K562 (cell line): ENCODE data around the gene PFAS. TPM values are rescaled to one million over a fixed set of nuclear protein-coding genes. Genes with fewer than 3 reads are reported as not detected.
A peak's percentile ranks its signal among the peaks of the same experiment; 100 is the strongest.

Source experiments
- BRD9 ChIP-seq: fragments of 450-650 bp; IDR thresholded peaks from 2 replicates; pipeline ENCODE4 v1.6.1; 2018; ENCODE audit warnings: low read depth; ENCODE audit not compliant: partially characterized antibody
- CEBPG ChIP-seq, 3 experiments: fragments of 200-800 bp in 1 of 3; sonication (Bioruptor generic) in 1 of 3; sonication (generic) in 1 of 3; formaldehyde crosslinking in 1 of 3; IDR thresholded peaks in 2 of 3; conservative IDR thresholded peaks in 1 of 3; 2 replicates each; pipeline versions ENCODE4 v1.6.1 to v1.8.0; 2016 to 2022; ENCODE audit warnings: missing compliant biosample characterization in 2 of 3, missing genetic modification characterization in 2 of 3, mild to moderate bottlenecking in 1 of 3, missing genetic modification reagents in 1 of 3
- EP300 ChIP-seq: IDR thresholded peaks from 2 replicates; pipeline ENCODE4 v1.6.1; 2012; ENCODE audit warnings: low read length, improper control_type of control experiment
- ESRRB ChIP-seq: fragments of 250-450 bp; sonication (Bioruptor Pico); IDR thresholded peaks from 2 replicates; pipeline ENCODE4 v1.5.0; 2020; ENCODE audit warnings: mild to moderate bottlenecking, moderate library complexity, borderline replicate concordance
- GABPA ChIP-seq: fragments of 200-800 bp; sonication (Bioruptor generic); conservative IDR thresholded peaks from 2 replicates; pipeline ENCODE4 v1.6.1; 2016; ENCODE audit warnings: low read depth, missing genetic modification characterization, missing compliant biosample characterization
- HEY1 ChIP-seq: fragments of 250-450 bp; sonication (Bioruptor Pico); IDR thresholded peaks from 2 replicates; pipeline ENCODE4 v1.5.0; 2020; ENCODE audit warnings: mild to moderate bottlenecking, moderate library complexity, borderline replicate concordance
- JUND ChIP-seq, 2 experiments: IDR thresholded peaks; 2 replicates in 1 of 2; 3 replicates in 1 of 2; pipeline ENCODE4 v1.6.1; 2011; ENCODE audit warnings: borderline replicate concordance in 2 of 2, low read depth in 2 of 2, low read length in 2 of 2, improper control_type of control experiment in 1 of 2, missing biosample characterization in 1 of 2, missing genetic modification characterization in 1 of 2, missing genetic modification reagents in 1 of 2
- LCOR ChIP-seq: sonication (generic); formaldehyde crosslinking; IDR thresholded peaks from 2 replicates; pipeline ENCODE4 v1.8.0; 2022; ENCODE audit warnings: mild to moderate bottlenecking, missing genetic modification reagents
- MYNN ChIP-seq, 2 experiments: sonication (generic); formaldehyde crosslinking in 1 of 2; IDR thresholded peaks; 2 replicates each; pipeline versions ENCODE4 v1.5.0 to v1.6.1; 2016 to 2020; ENCODE audit warnings: antibody characterized with exemption in 1 of 2, missing genetic modification reagents in 1 of 2
- NCOA2 ChIP-seq, 2 experiments: fragments of 450-650 bp; IDR thresholded peaks; 2 replicates each; pipeline ENCODE4 v1.6.1; 2018; ENCODE audit warnings: mild to moderate bottlenecking in 2 of 2, moderate library complexity in 1 of 2; ENCODE audit not compliant: partially characterized antibody in 2 of 2
- SMAD4 ChIP-seq: fragments of 250-450 bp; sonication (Bioruptor Pico); conservative IDR thresholded peaks from 2 replicates; pipeline ENCODE4 v1.8.0; 2021; ENCODE audit warnings: inconsistent platforms, mild to moderate bottlenecking, moderate library complexity
- SMARCB1 ChIP-seq: IDR thresholded peaks from 2 replicates; pipeline ENCODE4 v1.6.1; 2011; ENCODE audit warnings: improper control_type of control experiment, low read depth; ENCODE audit not compliant: insufficient read length
- SNIP1 ChIP-seq: fragments of 450-650 bp; IDR thresholded peaks from 2 replicates; pipeline ENCODE4 v1.7.1; 2017; ENCODE audit warnings: low read depth, mild to moderate bottlenecking
- THRAP3 ChIP-seq: fragments of 450-650 bp; IDR thresholded peaks from 2 replicates; pipeline ENCODE4 v1.6.1; 2016; ENCODE audit warnings: mild to moderate bottlenecking, inconsistent platforms, borderline replicate concordance
- TRIM24 ChIP-seq, 2 experiments: fragments of 450-650 bp; IDR thresholded peaks; 2 replicates each; pipeline ENCODE4 v1.6.1; 2016
- TRIM28 ChIP-seq: fragments of 450-650 bp; IDR thresholded peaks from 2 replicates; pipeline ENCODE4 v1.6.1; 2017
- ZNF24 ChIP-seq: fragments of 450-650 bp; IDR thresholded peaks from 2 replicates; pipeline ENCODE4 v1.6.1; 2016
- ZNF830 ChIP-seq: fragments of 250-450 bp; sonication (Bioruptor Pico); IDR thresholded peaks from 2 replicates; pipeline ENCODE4 v1.5.0; 2021; ENCODE audit warnings: mild to moderate bottlenecking
- polyA plus RNA-seq, 8 experiments: library from polyadenylated mRNA; depleted of rRNA in 4 of 8; stranded (reverse) in 5 of 8; unstranded in 3 of 8; fragments of >200 nt; fragmentation: Nextera tagmentation in 2 of 8; fragmentation: Illumina TruSeq in 1 of 8; extraction: Ambion mirVana in 2 of 8; extraction: Trizol in 1 of 8; gene quantifications; 2 replicates each; pipeline versions ENCODE4 v1.2.1 to v1.2.3, GENCODE V29; 2011 to 2014; ENCODE audit warnings: inconsistent platforms in 1 of 8, missing spikeins in 1 of 8
- total RNA-seq, 7 experiments: library from RNA; depleted of rRNA in 6 of 7; stranded (reverse); fragments of >200 nt in 6 of 7; fragmentation: Illumina TruSeq in 2 of 7; extraction: Trizol in 2 of 7; gene quantifications; 2 replicates each; pipeline versions ENCODE4 v1.2.1 to v1.2.3, GENCODE V29; 2011 to 2021; ENCODE audit warnings: low replicate concordance in 1 of 7
- TF ChIP-seq, protein P1 (sequence below): fragments of 150-350 bp; conservative IDR thresholded peaks from 2 replicates; pipeline ENCODE4 v1.6.1; 2014; ENCODE audit warnings: low read length
- TF ChIP-seq, protein P2 (sequence below): IDR thresholded peaks from 2 replicates; pipeline ENCODE4 v1.6.1; 2011; ENCODE audit not compliant: insufficient read length; ENCODE audit errors: extremely low read depth
- TF ChIP-seq, protein P3 (sequence below): IDR thresholded peaks from 3 replicates; pipeline ENCODE4 v1.6.1; 2011; ENCODE audit warnings: borderline replicate concordance, mild to moderate bottlenecking, moderate library complexity; ENCODE audit not compliant: insufficient read length; ENCODE audit errors: extremely low read depth

Gene PFAS
- total and polyA plus RNA-seq, 9 of the 15 experiments (the other 6 are each of a cell fraction or from before 2014, with no cell fraction given) = 11.6 to 131 (median 43.9) TPM

DNA sequence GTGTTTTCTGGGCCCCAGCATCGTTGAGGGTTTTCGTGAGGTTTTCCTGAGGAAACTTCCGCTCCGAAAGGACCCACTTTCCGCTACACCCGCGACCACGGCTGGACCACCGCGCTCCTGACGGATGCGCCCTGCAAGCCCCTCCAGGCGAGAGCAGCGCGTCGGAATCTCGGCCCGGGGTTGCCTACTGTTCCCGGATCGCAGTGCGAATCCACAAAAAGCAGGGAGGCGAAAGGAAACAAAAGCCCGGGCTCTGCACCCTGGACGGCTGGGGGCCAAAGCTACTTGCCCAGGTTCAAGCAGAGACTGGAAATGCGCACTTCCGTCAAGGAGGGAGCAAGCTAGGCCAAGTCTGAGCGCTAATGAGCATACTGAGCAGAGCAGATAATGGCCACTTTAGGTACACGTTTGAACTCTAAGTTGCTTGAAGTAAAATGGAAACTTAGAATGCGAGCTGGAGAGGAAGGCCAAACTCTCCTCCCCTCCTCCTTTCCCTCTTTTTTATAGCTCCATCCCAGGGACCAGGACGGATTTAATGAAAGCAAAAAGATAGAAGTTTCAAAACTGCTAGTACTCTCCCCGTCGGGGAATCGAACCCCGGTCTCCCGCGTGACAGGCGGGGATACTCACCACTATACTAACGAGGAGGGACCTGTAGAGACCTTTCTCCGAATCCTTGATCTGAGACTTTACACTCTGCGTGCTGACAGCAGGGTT lies 27.3 kb upstream of the PFAS start (continued):
- peak; percentile 32; the same call in 1 of the 2 replicates for TF ChIP-seq JUND (IDR thresholded peaks at IDR 0.05; ENCODE audit: borderline replicate concordance, low read depth, low read length)
- TF ChIP-seq JUND (tag; IDR thresholded peaks at IDR 0.05; ENCODE audit: borderline replicate concordance, low read depth, low read length) = no peak
- TF ChIP-seq NCOA2 (IDR thresholded peaks at IDR 0.05; ENCODE audit: partially characterized antibody in 2 of 2) = peak in 1 of 2 experiments; percentile 67
- peak in 1 of 2 experiments; percentile 2; a peak in 1 of 4 replicates for TF ChIP-seq TRIM24 (IDR thresholded peaks at IDR 0.05)
- TF ChIP-seq, protein P1, sequence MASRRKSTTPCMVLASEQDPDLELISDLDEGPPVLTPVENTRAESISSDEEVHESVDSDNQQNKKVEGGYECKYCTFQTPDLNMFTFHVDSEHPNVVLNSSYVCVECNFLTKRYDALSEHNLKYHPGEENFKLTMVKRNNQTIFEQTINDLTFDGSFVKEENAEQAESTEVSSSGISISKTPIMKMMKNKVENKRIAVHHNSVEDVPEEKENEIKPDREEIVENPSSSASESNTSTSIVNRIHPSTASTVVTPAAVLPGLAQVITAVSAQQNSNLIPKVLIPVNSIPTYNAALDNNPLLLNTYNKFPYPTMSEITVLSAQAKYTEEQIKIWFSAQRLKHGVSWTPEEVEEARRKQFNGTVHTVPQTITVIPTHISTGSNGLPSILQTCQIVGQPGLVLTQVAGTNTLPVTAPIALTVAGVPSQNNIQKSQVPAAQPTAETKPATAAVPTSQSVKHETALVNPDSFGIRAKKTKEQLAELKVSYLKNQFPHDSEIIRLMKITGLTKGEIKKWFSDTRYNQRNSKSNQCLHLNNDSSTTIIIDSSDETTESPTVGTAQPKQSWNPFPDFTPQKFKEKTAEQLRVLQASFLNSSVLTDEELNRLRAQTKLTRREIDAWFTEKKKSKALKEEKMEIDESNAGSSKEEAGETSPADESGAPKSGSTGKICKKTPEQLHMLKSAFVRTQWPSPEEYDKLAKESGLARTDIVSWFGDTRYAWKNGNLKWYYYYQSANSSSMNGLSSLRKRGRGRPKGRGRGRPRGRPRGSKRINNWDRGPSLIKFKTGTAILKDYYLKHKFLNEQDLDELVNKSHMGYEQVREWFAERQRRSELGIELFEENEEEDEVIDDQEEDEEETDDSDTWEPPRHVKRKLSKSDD = 0 out of 2 replicates have a peak, but pooled peaks have one; percentile 50
- TF ChIP-seq, protein P2, sequence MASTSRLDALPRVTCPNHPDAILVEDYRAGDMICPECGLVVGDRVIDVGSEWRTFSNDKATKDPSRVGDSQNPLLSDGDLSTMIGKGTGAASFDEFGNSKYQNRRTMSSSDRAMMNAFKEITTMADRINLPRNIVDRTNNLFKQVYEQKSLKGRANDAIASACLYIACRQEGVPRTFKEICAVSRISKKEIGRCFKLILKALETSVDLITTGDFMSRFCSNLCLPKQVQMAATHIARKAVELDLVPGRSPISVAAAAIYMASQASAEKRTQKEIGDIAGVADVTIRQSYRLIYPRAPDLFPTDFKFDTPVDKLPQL = no peak
- TF ChIP-seq SMAD4 (CRISPR knock-in tag) = no peak
- no peak for TF ChIP-seq TRIM28
- TF ChIP-seq ZNF24 = no peak
- peak; percentile 45 for TF ChIP-seq LCOR
- TF ChIP-seq ESRRB (CRISPR knock-in tag) = no peak
- TF ChIP-seq EP300 = peak; percentile 45
- TF ChIP-seq BRD9 = peak; percentile 93
- no peak for TF ChIP-seq ZNF830 (CRISPR knock-in tag)
- no peak for TF ChIP-seq THRAP3
- TF ChIP-seq HEY1 (CRISPR knock-in tag) = 0 out of 2 replicates have a peak, but pooled peaks have one; percentile 30
- no peak for TF ChIP-seq GABPA
- no peak for TF ChIP-seq SNIP1
- TF ChIP-seq CEBPG (CRISPR knock-in tag; IDR thresholded peaks at IDR 0.05) = peak; percentile 46; the same call in 1 of the 2 replicates
- TF ChIP-seq CEBPG (tag; conservative IDR thresholded peaks at IDR 0.05 in 1 of 2, IDR thresholded peaks at IDR 0.05 in 1 of 2) = peak in 1 of 2 experiments; percentile 46; a peak in 2 of 4 replicates
- TF ChIP-seq, protein P3, sequence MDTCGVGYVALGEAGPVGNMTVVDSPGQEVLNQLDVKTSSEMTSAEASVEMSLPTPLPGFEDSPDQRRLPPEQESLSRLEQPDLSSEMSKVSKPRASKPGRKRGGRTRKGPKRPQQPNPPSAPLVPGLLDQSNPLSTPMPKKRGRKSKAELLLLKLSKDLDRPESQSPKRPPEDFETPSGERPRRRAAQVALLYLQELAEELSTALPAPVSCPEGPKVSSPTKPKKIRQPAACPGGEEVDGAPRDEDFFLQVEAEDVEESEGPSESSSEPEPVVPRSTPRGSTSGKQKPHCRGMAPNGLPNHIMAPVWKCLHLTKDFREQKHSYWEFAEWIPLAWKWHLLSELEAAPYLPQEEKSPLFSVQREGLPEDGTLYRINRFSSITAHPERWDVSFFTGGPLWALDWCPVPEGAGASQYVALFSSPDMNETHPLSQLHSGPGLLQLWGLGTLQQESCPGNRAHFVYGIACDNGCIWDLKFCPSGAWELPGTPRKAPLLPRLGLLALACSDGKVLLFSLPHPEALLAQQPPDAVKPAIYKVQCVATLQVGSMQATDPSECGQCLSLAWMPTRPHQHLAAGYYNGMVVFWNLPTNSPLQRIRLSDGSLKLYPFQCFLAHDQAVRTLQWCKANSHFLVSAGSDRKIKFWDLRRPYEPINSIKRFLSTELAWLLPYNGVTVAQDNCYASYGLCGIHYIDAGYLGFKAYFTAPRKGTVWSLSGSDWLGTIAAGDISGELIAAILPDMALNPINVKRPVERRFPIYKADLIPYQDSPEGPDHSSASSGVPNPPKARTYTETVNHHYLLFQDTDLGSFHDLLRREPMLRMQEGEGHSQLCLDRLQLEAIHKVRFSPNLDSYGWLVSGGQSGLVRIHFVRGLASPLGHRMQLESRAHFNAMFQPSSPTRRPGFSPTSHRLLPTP = peak; percentile 84
- no peak for TF ChIP-seq MYNN (IDR thresholded peaks at IDR 0.05)
- TF ChIP-seq MYNN (CRISPR knock-in tag; IDR thresholded peaks at IDR 0.05) = no peak
- no peak for TF ChIP-seq SMARCB1
